BLaER1 (cell line): Measurements from ENCODE around the gene RTP5.
A peak's percentile ranks its signal among the peaks of the same experiment; 100 is the strongest.
"Not testable (repeated sequence)": the region's sequence is repeated elsewhere in the genome, so short reads cannot be mapped to it uniquely, and the experiment has no call there.

ENCODE experiments used
- H3K27ac ChIP-seq: shearing (Covaris generic); formaldehyde crosslinking; 2 replicates; pipeline ENCODE4 v1.8.1; 2022
- H3K27me3 ChIP-seq: shearing (Covaris generic); formaldehyde crosslinking; 2 replicates; pipeline ENCODE4 v1.8.1; 2022
- H3K36me3 ChIP-seq: shearing (Covaris generic); formaldehyde crosslinking; 2 replicates; pipeline ENCODE4 v1.8.1; 2022
- H3K4me1 ChIP-seq: shearing (Covaris generic); formaldehyde crosslinking; 2 replicates; pipeline ENCODE4 v1.8.1; 2022
- H3K4me2 ChIP-seq: shearing (Covaris generic); formaldehyde crosslinking; 2 replicates; pipeline ENCODE4 v1.8.1; 2022
- H3K4me3 ChIP-seq: shearing (Covaris generic); formaldehyde crosslinking; 2 replicates; pipeline ENCODE4 v1.8.1; 2022
- H3K9ac ChIP-seq: shearing (Covaris generic); formaldehyde crosslinking; 2 replicates; pipeline ENCODE4 v1.8.1; 2022
- H3K9me3 ChIP-seq: shearing (Covaris generic); formaldehyde crosslinking; 2 replicates; pipeline ENCODE4 v1.8.1; 2022
- H4K20me1 ChIP-seq: shearing (Covaris generic); formaldehyde crosslinking; 2 replicates; pipeline ENCODE4 v1.8.1; 2022
- Cebpa-rat ChIP-seq: shearing (Covaris generic); IDR thresholded peaks from 2 replicates; pipeline ENCODE4 v1.8.1; 2022

Gene RTP5

DNA sequence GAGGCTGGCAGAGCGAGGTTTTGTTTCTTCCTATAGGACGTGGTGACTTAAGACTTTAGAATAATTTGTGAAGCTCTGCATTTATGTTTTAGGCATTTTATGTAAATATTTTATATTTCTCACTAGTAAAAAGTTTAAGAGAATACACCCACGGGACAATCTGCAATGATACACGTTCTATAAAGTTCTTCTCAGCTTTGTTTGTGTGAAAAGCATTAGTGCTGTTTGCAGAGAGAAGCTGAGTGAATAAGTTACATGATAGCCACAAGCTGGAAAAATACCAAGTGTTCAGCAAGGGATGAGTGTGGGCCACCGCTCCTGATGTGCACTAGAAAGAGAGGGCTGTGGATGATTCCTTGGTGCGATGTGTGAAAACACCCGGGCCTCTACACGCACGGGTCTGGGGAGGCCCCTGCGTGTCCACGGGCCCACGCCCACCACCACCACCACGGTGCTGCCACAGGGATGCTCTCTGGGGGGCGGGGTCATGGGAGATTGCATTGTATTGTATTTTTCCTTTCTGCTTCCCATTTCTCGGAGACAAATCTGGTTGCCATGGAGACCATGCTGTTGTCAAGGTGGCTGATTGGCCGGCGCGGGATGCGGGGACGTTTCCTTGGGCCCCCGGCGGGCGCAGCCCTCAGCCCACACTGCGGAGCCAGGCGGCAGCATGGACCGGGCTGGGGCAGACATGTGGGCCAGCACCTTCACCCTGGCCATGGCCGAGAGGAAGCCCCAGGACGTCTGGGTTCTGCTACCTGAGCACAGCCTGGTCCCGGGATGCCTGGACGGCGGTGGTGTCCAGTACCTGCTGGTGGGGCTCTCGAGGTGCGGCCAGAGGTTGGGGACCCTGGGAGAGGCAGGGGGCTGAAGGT lies at the start of gene RTP5:
Gene RTP5, plus strand, starts transcription at position 643 of the 875 bp plus-strand sequence. Its CDS starts 28 bp downstream, at position 671.
- no peaks in the 10 kb centered on the region for H4K20me1 ChIP-seq
- H3K4me3 ChIP-seq: no peak within 1 kb of the TSS
- peak within 1 kb of the TSS; percentile 100 for H3K4me2 ChIP-seq
- peaks cover 7% of the 10 kb centered on the region; the same call in 1 of the 2 replicates for H3K27me3 ChIP-seq
- H3K9ac ChIP-seq: no peak within 1 kb of the TSS; the same call in 1 of the 2 replicates
- H3K9me3 ChIP-seq: peaks cover 7% of the 10 kb centered on the region
- H3K27ac ChIP-seq: peak within 1 kb of the TSS; percentile 86; the same call in 1 of the 2 replicates
- H3K36me3 ChIP-seq: no peaks in the 10 kb centered on the region
- TF ChIP-seq Cebpa-rat: no peak
- peaks cover 95% of the 10 kb centered on the region for H3K4me1 ChIP-seq

DNA sequence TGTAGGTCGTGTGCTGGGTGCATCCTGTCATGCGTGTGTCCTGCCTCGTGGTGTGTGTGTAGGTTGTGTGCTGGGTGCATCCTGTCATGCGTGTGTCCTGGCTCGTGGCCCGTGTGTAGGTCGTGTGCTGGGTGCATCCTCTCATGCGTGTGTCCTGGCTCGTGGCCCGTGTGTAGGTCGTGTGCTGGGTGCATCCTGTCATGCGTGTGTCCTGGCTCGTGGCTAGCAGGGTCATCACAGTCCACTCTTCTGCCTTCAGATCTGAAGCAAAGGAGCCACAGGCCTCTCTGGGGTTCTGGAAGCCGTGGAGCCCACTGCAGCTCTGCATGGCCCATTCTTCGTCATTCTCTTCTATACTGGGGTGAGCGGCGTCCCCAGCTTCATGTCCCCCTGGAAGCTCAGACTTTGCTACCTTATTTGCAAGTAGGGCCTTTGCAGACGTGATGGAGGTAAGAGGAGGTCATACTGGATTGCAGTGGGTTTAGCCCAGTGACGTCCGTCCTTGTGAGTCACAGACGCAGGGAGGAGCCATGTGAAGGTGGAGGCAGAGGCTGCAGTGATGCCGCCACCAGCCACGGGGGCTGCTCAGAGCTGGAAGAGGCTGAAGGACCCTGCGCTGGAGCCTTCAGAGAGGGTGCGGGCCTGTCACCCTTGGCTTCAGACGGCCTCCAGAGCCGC lies 49.4 kb upstream of the RTP5 start:
- Histone ChIP-seq H3K4me2 (peak overlapping the region; percentile 94), H3K4me1 (peaks cover 79% of the 10 kb centered on the region), H3K27ac (peak overlapping the region; percentile 83; the same call in 1 of the 2 replicates), H3K9ac (peak overlapping the region; percentile 69)
- H3K36me3 ChIP-seq, H3K4me3 ChIP-seq, H3K27me3 ChIP-seq, H4K20me1 ChIP-seq, H3K9me3 ChIP-seq: not testable (repeated sequence)

DNA sequence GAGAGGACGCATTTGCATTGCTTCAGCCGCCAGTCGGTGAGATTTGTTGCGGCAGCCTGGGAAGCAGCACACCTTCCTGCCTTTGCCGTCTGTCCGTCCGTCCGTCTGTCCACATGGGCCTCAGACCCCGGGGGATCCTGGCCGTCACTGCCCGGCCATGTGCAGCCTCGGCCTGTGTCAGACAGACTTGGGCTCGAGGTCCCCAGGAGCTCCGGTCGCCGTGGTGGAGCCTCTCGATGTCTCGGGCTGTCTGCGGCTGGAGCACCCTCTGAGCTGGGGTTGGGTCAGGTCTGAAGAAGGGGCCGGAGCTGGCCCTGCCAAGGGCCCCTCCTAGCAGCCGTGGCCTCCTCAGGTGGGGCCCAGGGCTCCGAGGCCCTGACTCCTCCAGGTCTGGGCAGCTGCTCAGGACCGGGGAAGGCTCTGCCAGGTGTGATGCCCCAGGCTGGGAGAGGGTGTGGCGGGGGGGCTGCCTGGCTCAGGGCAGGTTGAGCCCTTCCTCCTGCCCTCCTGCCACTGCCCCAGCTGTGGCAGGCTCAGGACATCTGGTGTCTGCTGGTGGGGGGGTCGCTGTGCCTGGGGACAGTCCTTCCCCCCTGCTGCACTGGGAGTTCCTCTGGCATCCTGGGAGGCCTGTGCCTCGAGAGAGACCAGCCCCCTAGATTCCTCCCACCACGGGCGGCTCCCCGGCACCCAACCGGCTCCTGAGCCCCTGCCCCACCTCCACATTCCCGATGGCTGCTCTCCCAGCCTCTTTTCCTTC lies 48.7 kb upstream of the RTP5 start:
- Histone ChIP-seq H3K4me2 (peak overlapping the region; percentile 94), H3K36me3 (no peaks in the 10 kb centered on the region), H3K27ac (peak overlapping the region; percentile 83), H3K9me3 (peaks cover 10% of the 10 kb centered on the region), H3K4me1 (peaks cover 73% of the 10 kb centered on the region), H3K9ac (peak overlapping the region; percentile 69), H4K20me1 (no peaks in the 10 kb centered on the region), H3K4me3 (peak overlapping the region; percentile 65), H3K27me3 (no peaks in the 10 kb centered on the region)
- no peak for TF ChIP-seq Cebpa-rat

DNA sequence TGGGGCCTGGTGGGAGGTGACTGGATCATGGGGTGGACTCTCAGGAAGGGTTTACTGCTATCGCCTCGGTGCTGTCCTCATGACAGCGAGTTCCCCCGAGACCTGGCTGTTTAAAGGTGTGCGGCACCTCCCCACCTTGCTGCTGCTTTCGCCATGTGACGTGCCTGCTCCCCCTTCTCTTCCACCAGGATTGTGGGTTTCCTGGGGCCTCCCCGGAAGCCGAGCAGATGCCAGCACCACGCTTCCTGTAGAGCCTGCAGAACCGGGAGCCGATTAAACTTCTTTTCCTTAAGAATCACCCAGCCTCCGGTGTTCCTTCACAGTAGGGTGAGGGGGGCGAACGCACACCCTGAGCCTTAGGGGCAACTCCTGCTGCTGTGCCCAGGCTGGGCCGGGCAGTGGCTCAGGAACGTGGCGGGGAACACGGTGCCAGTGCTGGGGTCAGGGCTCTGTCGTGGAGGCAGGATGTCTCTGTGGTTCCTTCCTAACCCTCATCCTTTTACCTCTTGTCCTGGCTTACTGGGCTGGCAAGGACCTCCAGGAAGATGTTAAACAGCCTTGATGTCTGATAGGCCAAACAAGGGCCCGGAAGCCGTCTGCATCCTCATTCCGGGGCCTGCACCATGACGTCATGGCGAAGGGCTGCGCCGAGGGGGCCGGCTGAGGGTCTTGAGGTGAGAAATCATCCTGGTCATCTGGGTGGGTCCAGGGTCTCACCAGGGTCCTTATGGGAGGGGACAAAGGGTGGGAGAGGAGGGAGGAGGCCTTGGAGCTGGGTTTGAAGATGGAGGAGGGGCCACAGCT lies 47.9 kb upstream of the RTP5 start:
- Histone ChIP-seq H4K20me1 (no peaks in the 10 kb centered on the region), H3K27me3 (no peaks in the 10 kb centered on the region), H3K4me1 (peaks cover 68% of the 10 kb centered on the region), H3K36me3 (no peaks in the 10 kb centered on the region), H3K9me3 (peaks cover 18% of the 10 kb centered on the region), H3K4me3 (peak overlapping the region; percentile 65), H3K9ac (peak overlapping the region; percentile 69), H3K4me2 (peak overlapping the region; percentile 94), H3K27ac (peak overlapping the region; percentile 83)
- TF ChIP-seq Cebpa-rat: no peak

DNA sequence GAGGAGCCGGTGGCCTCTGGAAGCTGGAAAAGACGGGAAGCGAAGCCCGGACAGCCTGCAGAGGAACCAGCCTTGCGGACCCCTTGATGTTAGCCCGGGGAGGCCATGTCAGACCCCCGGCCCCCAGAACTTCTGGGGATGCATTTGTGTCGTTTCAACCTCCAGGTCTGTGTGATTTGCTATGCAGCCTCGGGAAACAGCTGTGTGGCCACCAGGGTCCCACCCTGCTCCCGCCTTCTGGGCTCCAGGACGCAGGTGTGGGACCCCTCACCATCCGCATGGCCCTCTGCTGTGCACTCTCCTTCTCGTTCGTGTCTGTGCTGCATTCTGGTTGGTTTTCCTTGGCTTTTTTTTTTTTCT lies 47.3 kb upstream of the RTP5 start:
- no peak for TF ChIP-seq Cebpa-rat

GRCh38 chr2:241823531-241824437 lies 45.7 kb upstream of the RTP5 start:
- not testable (repeated sequence) for H3K36me3 ChIP-seq, H3K27me3 ChIP-seq, H4K20me1 ChIP-seq, H3K4me3 ChIP-seq, H3K27ac ChIP-seq, H3K9ac ChIP-seq, H3K4me2 ChIP-seq
- peaks cover 46% of the 10 kb centered on the region for H3K4me1 ChIP-seq
- peaks cover 34% of the 10 kb centered on the region for H3K9me3 ChIP-seq

More for the DNA sequence above, 47.3 kb upstream of the RTP5 start:
- peaks cover 62% of the 10 kb centered on the region for H3K4me1 ChIP-seq
- H4K20me1 ChIP-seq: no peaks in the 10 kb centered on the region
- H3K9ac ChIP-seq: peak overlapping the region; percentile 69
- H3K4me2 ChIP-seq: peak overlapping the region; percentile 94
- no peaks in the 10 kb centered on the region for H3K36me3 ChIP-seq
- no peaks in the 10 kb centered on the region for H3K27me3 ChIP-seq
- peak overlapping the region; percentile 65 for H3K4me3 ChIP-seq
- peak overlapping the region; percentile 83 for H3K27ac ChIP-seq
- peaks cover 24% of the 10 kb centered on the region for H3K9me3 ChIP-seq

DNA sequence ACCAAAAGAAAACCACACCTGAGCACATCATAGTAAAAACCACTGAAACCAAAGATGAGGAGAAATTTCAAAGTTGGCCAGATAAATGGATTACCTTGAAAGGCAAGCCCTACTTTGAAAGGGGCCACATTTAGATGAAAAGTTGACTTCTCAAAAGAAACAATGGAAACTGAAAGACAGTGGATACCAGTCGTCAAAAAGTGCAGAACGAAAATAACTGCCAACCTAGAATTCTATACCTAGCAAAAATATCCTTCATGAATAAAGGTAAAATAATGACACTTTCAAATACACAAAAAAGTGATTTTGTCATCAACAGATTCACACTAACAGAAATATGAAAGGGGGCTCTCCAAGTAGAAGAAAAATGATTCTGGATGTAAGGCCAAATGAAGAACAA lies 42.1 kb upstream of the RTP5 start:
- H3K4me3 ChIP-seq: no peak overlapping the region
- peaks cover 13% of the 10 kb centered on the region for H3K4me1 ChIP-seq
- H3K9me3 ChIP-seq: peaks cover 34% of the 10 kb centered on the region
- no peaks in the 10 kb centered on the region for H3K36me3 ChIP-seq
- no peaks in the 10 kb centered on the region for H3K27me3 ChIP-seq
- H4K20me1 ChIP-seq: no peaks in the 10 kb centered on the region
- no peak overlapping the region for H3K9ac ChIP-seq
- no peak for TF ChIP-seq Cebpa-rat
- H3K27ac ChIP-seq: no peak overlapping the region
- no peak overlapping the region for H3K4me2 ChIP-seq

GRCh38 chr2:241833101-241833663 lies 36.3 kb upstream of the RTP5 start:
- Histone ChIP-seq H4K20me1 (no peaks in the 10 kb centered on the region), H3K4me3 (no peak overlapping the region), H3K4me2 (no peak overlapping the region), H3K9ac (no peak overlapping the region), H3K9me3 (peaks cover 9% of the 10 kb centered on the region), H3K27ac (no peak overlapping the region), H3K27me3 (no peaks in the 10 kb centered on the region), H3K36me3 (no peaks in the 10 kb centered on the region), H3K4me1 (no peaks in the 10 kb centered on the region)
- TF ChIP-seq Cebpa-rat: no peak

DNA sequence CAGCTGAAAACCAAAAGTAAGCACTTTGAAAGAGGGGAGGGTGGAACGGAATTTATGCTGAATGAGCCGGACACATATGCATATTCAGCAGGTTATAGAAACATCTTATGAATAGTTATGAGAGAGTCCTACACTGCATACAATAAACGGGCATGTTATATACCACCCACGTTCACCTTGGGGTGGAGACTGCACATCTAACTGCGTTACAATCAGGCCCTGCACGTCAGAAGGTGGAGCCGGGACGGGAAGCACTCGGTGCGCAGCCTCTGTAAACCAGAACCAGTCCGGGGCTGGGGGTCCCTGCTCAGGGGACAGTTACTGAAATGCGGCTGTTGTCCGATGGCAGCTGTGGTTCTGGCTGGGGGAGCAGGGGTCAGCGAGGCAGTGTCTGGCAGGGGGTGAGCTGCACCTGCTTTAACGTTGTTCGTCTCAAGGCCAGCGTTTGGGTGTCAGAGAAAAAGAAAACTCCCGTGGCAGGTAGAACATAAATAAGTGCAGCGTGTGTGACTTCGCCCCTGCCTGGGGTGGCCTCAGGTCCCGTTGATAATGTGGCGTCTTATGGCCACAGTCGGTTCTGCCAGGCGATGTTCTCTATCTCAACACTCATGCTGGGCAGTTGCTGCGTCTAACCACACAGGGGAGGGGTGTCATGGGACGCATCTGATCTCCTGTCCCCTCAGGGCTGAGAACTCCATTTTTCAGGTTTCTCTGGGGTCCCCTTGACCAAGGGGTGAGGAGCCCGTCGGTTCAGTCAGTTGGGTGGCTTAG lies 35.6 kb upstream of the RTP5 start:
- H3K4me2 ChIP-seq, H3K9me3 ChIP-seq, H3K27ac ChIP-seq, H4K20me1 ChIP-seq, H3K36me3 ChIP-seq, H3K9ac ChIP-seq, H3K4me3 ChIP-seq, H3K4me1 ChIP-seq, H3K27me3 ChIP-seq: not testable (repeated sequence)
